GM12873 (cell line): ENCODE results near the gene LIPC.

Experiments
- TF ChIP-seq, protein P1 (sequence below): IDR thresholded peaks from 2 replicates; pipeline ENCODE4 v1.5.1; 2012; ENCODE audit warnings: low read depth, mild to moderate bottlenecking, moderate library complexity, low read length, control low read depth; ENCODE audit not compliant: insufficient read depth; ENCODE audit errors: missing control alignments

Gene LIPC

DNA sequence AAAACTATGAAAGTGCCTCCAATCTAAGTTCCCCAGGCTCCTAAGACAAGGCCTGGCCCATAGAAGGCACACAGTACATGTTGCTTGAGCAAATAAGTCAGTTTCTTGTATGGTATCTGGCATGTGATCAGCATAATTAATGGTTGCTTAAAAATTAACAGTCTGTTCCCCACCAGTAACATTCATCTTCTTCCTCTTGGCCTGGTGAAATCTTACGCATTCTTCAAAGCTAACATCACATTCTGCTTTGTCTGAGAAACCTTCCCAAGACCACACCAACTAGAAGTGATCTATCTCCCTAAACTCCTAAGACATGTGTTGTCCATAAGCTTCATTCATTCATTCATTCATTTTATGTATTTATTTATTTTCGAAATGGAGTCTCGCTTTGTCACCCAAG lies 48.1 kb downstream of the LIPC start:
- TF ChIP-seq, protein P1, sequence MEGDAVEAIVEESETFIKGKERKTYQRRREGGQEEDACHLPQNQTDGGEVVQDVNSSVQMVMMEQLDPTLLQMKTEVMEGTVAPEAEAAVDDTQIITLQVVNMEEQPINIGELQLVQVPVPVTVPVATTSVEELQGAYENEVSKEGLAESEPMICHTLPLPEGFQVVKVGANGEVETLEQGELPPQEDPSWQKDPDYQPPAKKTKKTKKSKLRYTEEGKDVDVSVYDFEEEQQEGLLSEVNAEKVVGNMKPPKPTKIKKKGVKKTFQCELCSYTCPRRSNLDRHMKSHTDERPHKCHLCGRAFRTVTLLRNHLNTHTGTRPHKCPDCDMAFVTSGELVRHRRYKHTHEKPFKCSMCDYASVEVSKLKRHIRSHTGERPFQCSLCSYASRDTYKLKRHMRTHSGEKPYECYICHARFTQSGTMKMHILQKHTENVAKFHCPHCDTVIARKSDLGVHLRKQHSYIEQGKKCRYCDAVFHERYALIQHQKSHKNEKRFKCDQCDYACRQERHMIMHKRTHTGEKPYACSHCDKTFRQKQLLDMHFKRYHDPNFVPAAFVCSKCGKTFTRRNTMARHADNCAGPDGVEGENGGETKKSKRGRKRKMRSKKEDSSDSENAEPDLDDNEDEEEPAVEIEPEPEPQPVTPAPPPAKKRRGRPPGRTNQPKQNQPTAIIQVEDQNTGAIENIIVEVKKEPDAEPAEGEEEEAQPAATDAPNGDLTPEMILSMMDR: no peak

GRCh38 chr15:58483376-58483775 lies 51.6 kb downstream of the LIPC start:
- TF ChIP-seq, protein P1: no peak

DNA sequence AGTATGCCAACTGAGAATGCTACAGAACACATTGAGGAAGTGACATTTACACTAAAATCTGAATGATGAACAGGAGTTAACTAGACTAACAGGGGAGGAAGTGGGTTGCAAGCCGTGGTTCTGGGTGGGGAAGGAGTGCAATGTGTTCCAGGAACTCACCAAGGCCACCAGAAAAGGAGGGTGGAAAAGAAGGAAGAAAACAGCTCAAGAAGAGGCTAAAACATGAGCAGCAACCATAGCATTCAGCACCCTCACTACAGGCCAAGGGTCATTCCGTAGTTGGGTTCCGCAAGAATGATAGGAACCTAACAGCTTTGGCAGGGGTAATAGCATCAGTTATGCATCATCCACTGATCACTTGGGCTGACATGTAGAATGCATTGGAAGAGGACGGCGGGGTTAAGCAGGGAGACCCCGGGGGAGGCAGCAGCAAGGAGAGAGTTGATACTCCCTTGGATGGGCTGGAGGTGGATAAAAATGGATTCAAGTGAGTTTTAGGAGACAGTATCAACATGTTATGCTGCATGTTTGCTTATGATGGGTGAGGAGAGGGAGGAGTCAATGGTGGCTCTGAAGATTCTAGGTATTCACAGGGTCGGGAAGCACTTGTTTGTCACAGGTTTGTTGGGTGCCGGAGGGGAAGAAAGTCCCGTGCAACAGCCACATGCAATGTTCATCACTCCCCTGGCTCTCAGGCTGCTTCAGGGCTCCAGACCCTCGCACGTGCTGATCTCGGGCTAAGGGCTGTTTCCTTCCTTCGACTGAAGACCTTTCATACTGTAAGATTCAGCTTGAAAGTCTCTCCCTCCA lies 53.2 kb downstream of the LIPC start:
- TF ChIP-seq, protein P1: no peak

- TF ChIP-seq, protein P1: no peak
Measured at GRCh38 chr15:58486062-58486461, 54.3 kb downstream of the LIPC start.

- TF ChIP-seq, protein P1: no peak
Measured at GRCh38 chr15:58486564-58486963, 54.8 kb downstream of the LIPC start.

- TF ChIP-seq, protein P1: no peak
Measured at GRCh38 chr15:58487041-58487723, 55.4 kb downstream of the LIPC start.

GRCh38 chr15:58487724-58488120 lies 55.9 kb downstream of the LIPC start:
- TF ChIP-seq, protein P1: no peak
